Hematopoietic multipotent progenitor cell (in vitro differentiated cells): ENCODE results near the gene RUNDC3A. TPM values are rescaled to one million over a fixed set of nuclear protein-coding genes. Genes with fewer than 3 reads are reported as not detected.
"Not testable (repeated sequence)": the region's sequence is repeated elsewhere in the genome, so short reads cannot be mapped to it uniquely, and the experiment has no call there.

Experiments
- DNase-seq, 3 donors: peaks; one replicate each; pipeline ENCODE4 v3.0.0-alpha.2; 2011 to 2015; ENCODE audit warnings: low read depth in 2 of 3, low spot score in 2 of 3
- total RNA-seq: library from RNA; depleted of rRNA; stranded (reverse); fragments of >200 nt; gene quantifications from one replicate; pipeline ENCODE4 v1.2.3, GENCODE V29; 2012

Gene RUNDC3A
- total RNA-seq, 1 donor, result 1.6 TPM

- no peak for DNase-seq
Measured at GRCh38 chr17:44318077-44318892, 9.9 kb downstream of the RUNDC3A start.

- DNase-seq, result no peak
Measured at GRCh38 chr17:44320066-44320465, 11.7 kb downstream of the RUNDC3A start.

GRCh38 chr17:44321246-44322120, 13.1 kb downstream of the RUNDC3A start:
- no peak for DNase-seq

GRCh38 chr17:44322236-44322895, 14.0 kb downstream of the RUNDC3A start:
- no peak for DNase-seq

DNA sequence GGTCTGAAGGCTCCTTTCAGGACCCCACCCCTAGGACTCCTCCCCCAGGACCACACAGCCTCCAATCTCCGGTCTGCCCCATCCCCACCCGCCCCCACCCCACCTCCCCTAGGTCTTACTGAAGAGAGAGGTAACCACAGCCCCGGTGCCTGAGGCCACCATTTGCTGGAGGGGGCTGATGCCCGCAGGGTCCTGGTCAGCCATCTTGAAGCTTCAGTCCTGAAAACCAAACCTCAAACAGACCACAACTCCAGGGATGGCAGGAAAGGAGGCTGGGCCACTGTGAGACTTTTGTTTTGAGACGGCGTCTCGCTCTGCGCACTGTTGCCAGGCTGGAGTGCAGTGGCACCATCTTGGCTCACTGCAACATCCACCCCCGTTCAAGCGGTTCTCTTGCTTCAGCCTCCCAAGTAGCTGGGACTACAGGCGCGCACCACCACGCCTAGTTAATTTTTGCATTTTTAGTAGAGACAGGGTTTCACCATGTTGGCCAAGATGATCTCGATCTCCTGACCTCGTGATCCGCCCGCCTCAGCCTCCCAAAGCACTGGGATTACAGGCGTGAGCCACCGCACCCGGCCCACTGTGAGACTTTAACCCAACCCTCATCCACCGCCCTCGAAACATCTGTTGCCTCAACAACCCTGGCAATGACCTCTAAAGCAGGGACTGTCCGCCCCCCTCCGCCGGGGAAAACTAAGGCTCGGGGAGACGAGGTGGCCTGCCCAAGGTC, 15.1 kb downstream of the RUNDC3A start:
- DNase-seq, result no peak

- DNase-seq, result no peak
Measured at GRCh38 chr17:44324092-44324570, 15.7 kb downstream of the RUNDC3A start.

- DNase-seq, result peak; percentile 87 to 91 (median 89)
Measured at GRCh38 chr17:44324571-44325275, 16.3 kb downstream of the RUNDC3A start, which contains the start of gene SLC25A39. Gene SLC25A39 (minus strand): TSS chr17:44324823. CDS start chr17:44323562, 1,261 bp downstream.

GRCh38 chr17:44326861-44327444, 18.6 kb downstream of the RUNDC3A start:
- DNase-seq, result peak; percentile 74 to 96 (median 92)

DNA sequence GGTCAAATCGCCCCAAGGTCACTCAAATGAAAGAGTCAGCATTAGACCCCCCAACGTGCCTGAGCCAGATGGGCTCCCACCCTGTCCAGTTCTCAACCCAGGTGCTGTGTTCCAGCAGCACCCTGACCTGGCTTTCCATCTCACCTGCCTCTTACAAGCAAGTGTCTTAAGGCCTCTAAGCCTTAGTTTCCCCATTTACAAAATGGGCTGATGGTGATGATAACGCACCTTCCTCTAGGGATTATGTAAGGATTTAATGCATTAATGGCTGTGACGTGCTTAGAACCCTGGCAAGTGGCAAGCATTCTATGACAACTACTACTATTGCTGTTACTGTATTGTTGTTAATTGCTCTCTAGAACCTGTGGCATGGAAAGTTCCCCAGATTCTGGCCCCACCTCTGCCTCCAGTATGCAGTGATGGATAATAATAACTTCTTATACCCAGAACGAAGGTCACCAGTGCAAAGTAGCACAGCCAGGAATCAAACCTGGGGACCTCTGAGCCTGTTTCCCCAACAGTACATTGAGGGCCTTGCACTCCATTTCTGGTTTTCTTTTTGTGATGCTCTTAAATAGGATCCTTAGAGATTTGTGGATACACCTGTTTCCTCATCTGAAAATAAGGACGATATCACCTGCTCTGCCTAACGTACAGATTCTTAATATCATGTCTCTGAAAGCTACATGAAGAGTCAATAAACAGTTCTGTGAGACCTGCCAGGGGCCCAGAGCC, 19.5 kb downstream of the RUNDC3A start:
- no peak for DNase-seq

GRCh38 chr17:44329516-44329915, 21.1 kb downstream of the RUNDC3A start:
- not testable (repeated sequence) for DNase-seq

DNA sequence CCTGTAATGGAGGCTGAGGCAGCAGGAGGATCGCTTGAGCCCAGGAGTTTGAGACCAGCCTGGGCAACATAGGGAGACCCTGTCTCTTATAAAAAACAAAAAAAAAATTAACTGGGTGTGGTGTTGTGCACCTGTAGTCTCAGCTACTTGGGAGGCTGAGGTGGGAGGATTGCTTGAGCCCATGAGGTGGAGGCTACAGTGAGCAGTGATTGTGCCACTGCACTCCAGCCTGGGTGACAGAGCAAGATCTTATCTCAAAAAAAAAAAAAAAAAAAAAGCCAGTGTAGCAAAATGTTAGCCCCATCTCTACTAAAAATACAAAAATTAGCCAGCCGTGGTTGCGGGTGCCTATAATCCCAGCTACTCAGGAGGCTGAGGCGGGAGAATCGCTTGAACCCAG, 21.9 kb downstream of the RUNDC3A start:
- DNase-seq, result not testable (repeated sequence)

- peak; percentile 62 to 81 (median 74) for DNase-seq
Measured at GRCh38 chr17:44331249-44331760, 22.9 kb downstream of the RUNDC3A start.

GRCh38 chr17:44333371-44333770, 25.0 kb downstream of the RUNDC3A start:
- DNase-seq, result no peak

GRCh38 chr17:44334315-44334714, 25.9 kb downstream of the RUNDC3A start:
- DNase-seq, result no peak

DNA sequence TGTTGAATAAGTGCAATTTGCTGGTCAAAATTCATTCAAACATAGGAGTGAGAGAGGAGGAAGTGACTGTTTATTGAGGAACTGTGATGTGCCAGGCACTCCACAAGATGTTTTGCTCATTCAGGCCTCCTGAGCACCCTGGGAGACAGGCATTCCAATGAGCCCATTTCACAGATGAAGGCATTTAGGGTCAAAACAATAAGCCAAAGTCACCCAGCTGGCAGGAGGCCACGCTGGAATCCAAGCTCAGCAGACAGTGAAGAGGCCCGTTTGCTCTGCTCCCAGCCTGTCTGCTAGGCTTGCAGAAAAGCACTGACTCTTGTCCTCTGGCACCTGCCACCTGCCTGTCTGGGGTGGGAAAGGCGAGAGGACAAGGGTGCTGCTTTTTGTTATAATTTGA, 26.3 kb downstream of the RUNDC3A start:
- DNase-seq, result no peak

DNA sequence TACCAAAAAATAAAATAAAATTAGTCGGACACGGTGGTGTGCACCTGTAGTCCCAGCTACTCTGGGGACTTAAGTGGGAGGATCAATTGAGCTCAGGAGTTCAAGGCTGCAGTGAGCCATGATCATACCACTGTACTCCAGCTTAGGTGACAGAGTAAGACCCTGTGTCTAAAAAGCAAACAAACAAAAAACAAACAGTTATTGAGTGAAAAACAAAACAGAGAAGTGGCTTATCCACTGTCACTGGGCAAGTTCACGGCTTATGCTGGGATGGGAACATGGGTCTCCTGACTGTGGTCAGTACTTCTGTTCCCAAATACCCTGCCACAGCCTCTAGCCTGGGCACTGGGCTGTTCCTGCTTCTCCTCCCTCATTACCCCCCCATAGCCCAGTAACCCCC, 27.2 kb downstream of the RUNDC3A start:
- no peak for DNase-seq

DNA sequence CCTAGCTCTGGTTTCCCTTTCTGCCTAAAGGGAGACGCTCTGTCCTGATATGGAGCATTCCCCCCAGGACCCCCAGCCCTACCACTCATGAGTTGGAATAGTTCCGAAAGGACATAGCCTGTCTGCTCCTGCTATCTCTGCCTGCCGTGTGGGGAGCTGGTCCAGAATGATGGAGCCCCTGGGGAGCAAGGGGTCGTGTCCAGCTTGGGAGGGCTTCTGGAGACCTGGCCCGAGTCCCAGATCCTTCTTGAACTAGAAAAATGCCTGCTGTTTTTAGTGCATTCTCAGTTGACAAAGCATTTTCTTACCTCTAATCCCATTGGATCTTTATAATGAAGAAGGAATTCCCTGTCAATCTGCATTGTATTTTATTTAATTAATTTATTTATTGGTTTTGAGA, 27.6 kb downstream of the RUNDC3A start:
- DNase-seq, result no peak

DNA sequence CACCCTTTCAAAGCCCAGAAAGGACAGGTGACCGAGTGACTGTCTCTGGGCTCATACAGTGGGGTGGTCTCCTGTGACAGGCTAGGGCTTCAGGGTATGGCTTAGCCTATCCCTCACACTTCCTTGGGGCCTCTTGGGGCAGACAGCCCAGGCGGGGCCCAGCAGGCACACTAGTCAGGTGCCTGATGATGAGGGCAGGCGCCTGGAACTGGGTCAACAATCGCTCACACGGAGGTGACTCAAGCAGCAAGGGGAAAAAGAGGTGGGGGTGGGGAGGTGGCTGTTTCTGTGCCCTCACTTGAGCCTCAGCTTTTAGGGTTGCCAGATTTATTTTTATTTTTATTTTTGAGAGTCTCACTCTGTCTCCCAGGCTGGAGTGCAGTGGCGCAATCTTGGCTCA, 30.3 kb downstream of the RUNDC3A start:
- no peak for DNase-seq
